ENCODE data around the gene DDX3X. TPM values are rescaled to one million over a fixed set of nuclear protein-coding genes. Genes with fewer than 3 reads are reported as not detected.
"Not testable (repeated sequence)": the region's sequence is repeated elsewhere in the genome, so short reads cannot be mapped to it uniquely, and the experiment has no call there.

Gene DDX3X
- total RNA-seq, 1 donor from 2014 or later, result 234 TPM

DNA sequence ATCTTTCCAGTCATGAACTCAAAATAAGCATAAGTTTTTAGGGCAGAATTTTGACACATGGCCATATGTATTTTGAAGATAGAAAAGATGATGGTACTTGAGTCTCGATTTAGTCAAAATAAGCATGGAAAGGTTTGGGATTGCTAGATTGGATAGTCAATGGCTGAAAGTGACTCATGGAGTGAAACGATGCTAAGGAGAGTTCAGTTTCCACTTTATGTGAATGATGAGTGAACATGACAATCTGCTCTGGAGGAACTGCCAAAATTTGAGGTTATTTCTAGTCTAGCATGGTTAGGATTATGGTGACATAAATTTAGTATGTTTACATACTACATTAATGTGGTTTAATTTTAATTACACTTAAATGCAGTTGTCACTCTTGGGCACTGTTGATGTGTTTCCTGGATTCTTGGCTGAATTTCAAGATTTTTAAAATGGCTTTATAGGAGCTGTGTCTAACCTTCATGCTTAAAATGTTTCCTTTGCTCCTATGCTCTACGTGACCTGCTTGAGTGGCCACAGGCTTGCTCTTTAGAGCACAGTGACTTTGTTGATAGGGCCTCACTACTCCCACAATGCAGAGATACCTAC lies 17.1 kb downstream of the DDX3X start:
- Histone ChIP-seq H3K4me3 (no peak overlapping the region), H3K27me3 (no peaks in the 10 kb centered on the region), H3K27ac (no peak overlapping the region), H3K4me1 (no peaks in the 10 kb centered on the region), H3K36me3 (peaks cover 35% of the 10 kb centered on the region), H3K9me3 (no peaks in the 10 kb centered on the region)
- ATAC-seq, result no peak
- DNase-seq, result no peak
- TF ChIP-seq, protein P1, sequence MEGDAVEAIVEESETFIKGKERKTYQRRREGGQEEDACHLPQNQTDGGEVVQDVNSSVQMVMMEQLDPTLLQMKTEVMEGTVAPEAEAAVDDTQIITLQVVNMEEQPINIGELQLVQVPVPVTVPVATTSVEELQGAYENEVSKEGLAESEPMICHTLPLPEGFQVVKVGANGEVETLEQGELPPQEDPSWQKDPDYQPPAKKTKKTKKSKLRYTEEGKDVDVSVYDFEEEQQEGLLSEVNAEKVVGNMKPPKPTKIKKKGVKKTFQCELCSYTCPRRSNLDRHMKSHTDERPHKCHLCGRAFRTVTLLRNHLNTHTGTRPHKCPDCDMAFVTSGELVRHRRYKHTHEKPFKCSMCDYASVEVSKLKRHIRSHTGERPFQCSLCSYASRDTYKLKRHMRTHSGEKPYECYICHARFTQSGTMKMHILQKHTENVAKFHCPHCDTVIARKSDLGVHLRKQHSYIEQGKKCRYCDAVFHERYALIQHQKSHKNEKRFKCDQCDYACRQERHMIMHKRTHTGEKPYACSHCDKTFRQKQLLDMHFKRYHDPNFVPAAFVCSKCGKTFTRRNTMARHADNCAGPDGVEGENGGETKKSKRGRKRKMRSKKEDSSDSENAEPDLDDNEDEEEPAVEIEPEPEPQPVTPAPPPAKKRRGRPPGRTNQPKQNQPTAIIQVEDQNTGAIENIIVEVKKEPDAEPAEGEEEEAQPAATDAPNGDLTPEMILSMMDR (IDR thresholded peaks at IDR 0.05), result no peak
- intact Hi-C loops (cut with DNase I), result no loop called here

DNA sequence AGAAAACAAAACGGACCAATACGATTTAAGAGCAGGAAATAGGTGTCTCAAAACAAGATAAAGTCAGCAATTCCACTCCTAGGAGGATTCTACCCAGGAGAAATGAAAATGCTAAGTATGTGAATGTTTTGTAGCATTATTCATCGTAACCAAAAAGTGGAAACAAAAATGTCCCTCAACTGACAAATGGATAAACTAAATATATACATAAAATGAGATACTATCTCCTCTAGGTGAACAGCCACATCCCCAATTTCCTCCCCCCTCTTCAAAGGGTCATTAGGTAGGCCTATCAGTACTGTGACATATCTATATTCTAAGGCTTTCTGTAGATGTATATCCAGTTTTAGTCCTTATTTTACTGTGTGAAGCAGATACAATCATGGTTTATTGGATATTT lies 18.0 kb downstream of the DDX3X start:
- Histone ChIP-seq H3K4me1 (no peaks in the 10 kb centered on the region), H3K4me3 (no peak overlapping the region), H3K27me3 (no peaks in the 10 kb centered on the region), H3K9me3 (no peaks in the 10 kb centered on the region), H3K36me3 (peaks cover 27% of the 10 kb centered on the region), H3K27ac (no peak overlapping the region)
- TF ChIP-seq, protein P1 (IDR thresholded peaks at IDR 0.05), result no peak
- intact Hi-C loops (cut with DNase I), result no loop called here
- DNase-seq (no peak), ATAC-seq (no peak)

DNA sequence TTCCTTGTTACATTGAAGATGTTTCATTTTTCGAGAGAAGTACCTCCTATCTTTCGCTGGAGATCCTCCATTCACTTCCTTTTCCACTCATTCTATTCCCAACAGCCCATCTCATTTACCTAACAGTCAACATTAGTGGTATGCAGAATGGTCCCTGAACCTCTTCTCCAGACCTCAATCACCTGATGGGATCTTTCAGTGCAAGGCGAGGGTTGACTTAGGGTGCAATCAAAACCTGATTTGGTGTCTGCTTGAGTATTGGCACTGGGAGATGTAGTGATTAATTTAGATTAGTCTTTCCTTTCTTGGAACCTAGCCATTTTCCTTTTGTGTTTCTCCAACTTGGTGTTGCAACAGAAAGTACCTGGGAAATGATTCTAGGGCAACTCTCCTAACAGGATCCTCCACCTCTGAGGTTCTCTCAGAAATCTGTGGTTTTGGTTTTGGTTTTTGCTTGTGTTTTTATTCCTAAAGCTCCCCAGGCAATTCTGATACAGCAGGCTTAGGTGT lies 18.4 kb downstream of the DDX3X start:
- no peaks in the 10 kb centered on the region for H3K4me1 ChIP-seq
- H3K9me3 ChIP-seq, result no peaks in the 10 kb centered on the region
- DNase-seq, result no peak
- H3K4me3 ChIP-seq, result no peak overlapping the region
- peaks cover 22% of the 10 kb centered on the region for H3K36me3 ChIP-seq
- ATAC-seq, result no peak
- intact Hi-C loops (cut with DNase I), result no loop called here
- TF ChIP-seq, protein P1 (IDR thresholded peaks at IDR 0.05), result no peak
- H3K27me3 ChIP-seq, result no peaks in the 10 kb centered on the region
- H3K27ac ChIP-seq, result no peak overlapping the region

DNA sequence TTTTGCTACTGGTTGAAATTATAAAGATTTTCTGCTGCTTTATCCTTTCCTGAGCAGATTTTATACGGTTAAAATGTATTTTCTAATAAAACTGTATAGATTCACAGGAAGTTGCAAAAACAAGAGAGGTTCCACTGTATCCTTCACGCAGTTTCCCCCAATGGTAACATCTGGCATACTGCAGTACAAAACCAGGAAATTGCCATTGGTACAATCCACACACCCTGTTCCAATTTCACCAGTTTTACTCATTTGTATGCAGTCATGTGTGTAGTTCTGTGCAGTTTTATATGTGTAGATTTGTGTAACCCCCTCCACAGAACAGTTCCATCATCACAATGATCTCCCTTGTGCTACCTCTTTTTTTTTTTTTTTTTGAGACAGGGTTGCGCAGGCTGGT lies 20.0 kb downstream of the DDX3X start:
- Histone ChIP-seq H3K36me3 (peaks cover 6% of the 10 kb centered on the region), H3K27me3 (no peaks in the 10 kb centered on the region), H3K4me1 (no peaks in the 10 kb centered on the region), H3K27ac (no peak overlapping the region), H3K9me3 (no peaks in the 10 kb centered on the region), H3K4me3 (no peak overlapping the region)
- intact Hi-C loops (cut with DNase I), result no loop called here
- ATAC-seq (no peak), DNase-seq (no peak)
- TF ChIP-seq, protein P1 (IDR thresholded peaks at IDR 0.05), result no peak

DNA sequence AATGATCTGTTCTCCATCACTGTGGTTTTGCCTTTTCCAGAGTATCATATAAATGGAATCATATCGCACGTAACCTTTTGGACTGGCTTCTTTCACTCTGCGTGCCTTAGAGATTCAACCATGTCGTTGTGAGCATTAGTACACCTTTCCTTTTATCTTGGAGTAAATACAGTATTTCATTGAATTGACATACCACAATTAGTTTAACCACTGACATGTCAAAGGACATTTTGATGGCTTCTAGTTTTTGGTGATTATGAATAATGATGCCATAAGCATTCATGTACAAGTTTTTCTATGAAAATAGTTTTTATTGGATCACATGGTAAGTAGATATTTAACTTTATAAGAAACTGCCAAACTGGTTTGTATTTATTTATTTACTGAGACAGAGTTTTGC lies 35.2 kb downstream of the DDX3X start:
- Histone ChIP-seq H3K36me3 (no peaks in the 10 kb centered on the region), H3K9me3 (no peaks in the 10 kb centered on the region), H3K27ac (no peak overlapping the region), H3K4me1 (no peaks in the 10 kb centered on the region), H3K4me3 (no peak overlapping the region), H3K27me3 (no peaks in the 10 kb centered on the region)
- TF ChIP-seq, protein P1 (IDR thresholded peaks at IDR 0.05), result no peak
- DNase-seq, result no peak
- intact Hi-C loops (cut with DNase I), result no loop called here
- ATAC-seq, result no peak

DNA sequence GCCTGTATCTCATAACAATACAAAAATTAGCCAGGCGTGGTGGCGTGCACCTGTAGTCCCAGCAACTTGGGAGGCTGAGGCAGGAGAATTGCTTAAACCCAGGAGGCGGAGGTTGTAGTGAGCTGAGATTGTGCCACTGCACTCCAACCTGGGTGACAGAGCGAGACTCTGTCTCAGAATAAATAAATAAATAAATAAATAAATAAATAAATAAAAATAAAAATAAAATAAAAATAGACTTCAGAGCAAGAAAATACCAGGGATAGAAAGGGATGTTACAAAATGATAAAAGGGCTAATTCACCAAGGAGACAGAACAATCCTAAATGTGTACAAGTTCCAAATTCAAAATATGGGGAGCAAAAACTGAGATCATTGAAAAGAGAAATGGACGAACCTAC lies 37.6 kb downstream of the DDX3X start:
- H3K4me1 ChIP-seq; H3K27me3 ChIP-seq; H3K27ac ChIP-seq; ATAC-seq; H3K9me3 ChIP-seq; H3K4me3 ChIP-seq; DNase-seq; H3K36me3 ChIP-seq; intact Hi-C loops (cut with DNase I): not testable (repeated sequence)

Data from upper lobe of right lung (tissue), 1 donor.